ENCODE data around the gene LEF1. TPM values are rescaled to one million over a fixed set of nuclear protein-coding genes. Genes with fewer than 3 reads are reported as not detected.

Gene LEF1
- total RNA-seq, 3 donors from 2014 or later = 2.6 to 7.6 (median 7.2) TPM

- Histone ChIP-seq H3K27ac (no peak overlapping the region), H3K4me3 (no peak overlapping the region), H3K36me3 (no peaks in the 10 kb centered on the region), H3K9me3 (no peaks in the 10 kb centered on the region), H3K4me1 (no peaks in the 10 kb centered on the region), H3K27me3 (no peaks in the 10 kb centered on the region)
- TF ChIP-seq POLR2AphosphoS5 (IDR thresholded peaks at IDR 0.05) = no peak
- TF ChIP-seq CTCF (IDR thresholded peaks at IDR 0.05) = no peak
- TF ChIP-seq POLR2A (IDR thresholded peaks at IDR 0.05) = no peak
- DNase-seq (ENCODE audit: low spot score in 2 of 2) = no peak
- intact Hi-C loops (cut with DNase I; ENCODE audit: low total_unique reads) = no loop called here
Measured at GRCh38 chr4:108010167-108010566, 158.6 kb downstream of the LEF1 start.

- Histone ChIP-seq H3K4me1 (peaks cover 0 to 6% of the 10 kb centered on the region in 2 donors), H3K4me3 (no peak overlapping the region), H3K27ac (no peak overlapping the region), H3K36me3 (no peaks in the 10 kb centered on the region), H3K9me3 (no peaks in the 10 kb centered on the region), H3K27me3 (no peaks in the 10 kb centered on the region)
- DNase-seq (ENCODE audit: low spot score in 2 of 2) = no peak
- intact Hi-C loops (cut with DNase I; ENCODE audit: low total_unique reads) = no loop called here
- TF ChIP-seq CTCF (IDR thresholded peaks at IDR 0.05) (no peak), POLR2AphosphoS5 (IDR thresholded peaks at IDR 0.05) (no peak), POLR2A (IDR thresholded peaks at IDR 0.05) (no peak)
Measured at GRCh38 chr4:108008721-108009120, 160.0 kb downstream of the LEF1 start.

- no peaks in the 10 kb centered on the region for H3K36me3 ChIP-seq
- DNase-seq (ENCODE audit: low spot score in 2 of 2) = no peak
- intact Hi-C loops (cut with DNase I; ENCODE audit: low total_unique reads) = no loop called here
- no peak for TF ChIP-seq CTCF (IDR thresholded peaks at IDR 0.05)
- TF ChIP-seq POLR2A (IDR thresholded peaks at IDR 0.05) = no peak
- no peak for TF ChIP-seq POLR2AphosphoS5 (IDR thresholded peaks at IDR 0.05)
- no peaks in the 10 kb centered on the region for H3K9me3 ChIP-seq
- no peaks in the 10 kb centered on the region for H3K27me3 ChIP-seq
- H3K4me3 ChIP-seq = no peak overlapping the region
- H3K27ac ChIP-seq = no peak overlapping the region
- H3K4me1 ChIP-seq = peaks cover 0 to 6% of the 10 kb centered on the region in 2 donors
Measured at GRCh38 chr4:108007984-108008383, 160.7 kb downstream of the LEF1 start.

- no peak for TF ChIP-seq POLR2AphosphoS5 (IDR thresholded peaks at IDR 0.05)
- TF ChIP-seq POLR2A (IDR thresholded peaks at IDR 0.05) = no peak
- intact Hi-C loops (cut with DNase I; ENCODE audit: low total_unique reads) = no loop called here
- H3K9me3 ChIP-seq = no peaks in the 10 kb centered on the region
Measured at GRCh38 chr4:108006361-108006760, 162.4 kb downstream of the LEF1 start.

GRCh38 chr4:108005807-108006206 lies 162.9 kb downstream of the LEF1 start:
- no peak for DNase-seq (ENCODE audit: low spot score in 2 of 2)
- Histone ChIP-seq H3K36me3 (no peaks in the 10 kb centered on the region), H3K27me3 (no peaks in the 10 kb centered on the region), H3K4me3 (no peak overlapping the region), H3K4me1 (peaks cover 0 to 6% of the 10 kb centered on the region in 2 donors), H3K9me3 (no peaks in the 10 kb centered on the region), H3K27ac (no peak overlapping the region)
- TF ChIP-seq POLR2A (IDR thresholded peaks at IDR 0.05) = no peak
- no peak for TF ChIP-seq CTCF (IDR thresholded peaks at IDR 0.05)
- no peak for TF ChIP-seq POLR2AphosphoS5 (IDR thresholded peaks at IDR 0.05)
- intact Hi-C loops (cut with DNase I; ENCODE audit: low total_unique reads) = no loop called here

More at GRCh38 chr4:108006361-108006760, 162.4 kb downstream of the LEF1 start:
- no peaks in the 10 kb centered on the region for H3K27me3 ChIP-seq
- no peaks in the 10 kb centered on the region for H3K36me3 ChIP-seq
- DNase-seq (ENCODE audit: low spot score in 2 of 2) = no peak
- no peak overlapping the region for H3K4me3 ChIP-seq
- no peak overlapping the region for H3K27ac ChIP-seq
- peaks cover 0 to 6% of the 10 kb centered on the region in 2 donors for H3K4me1 ChIP-seq

- DNase-seq (ENCODE audit: low spot score in 2 of 2) = no peak
Measured at GRCh38 chr4:108004646-108005045, 164.1 kb downstream of the LEF1 start.

More at GRCh38 chr4:108004646-108005045, 164.1 kb downstream of the LEF1 start:
- no peak for TF ChIP-seq POLR2A (IDR thresholded peaks at IDR 0.05)
- no peak for TF ChIP-seq POLR2AphosphoS5 (IDR thresholded peaks at IDR 0.05)
- no peak for TF ChIP-seq CTCF (IDR thresholded peaks at IDR 0.05)
- Histone ChIP-seq H3K27me3 (no peaks in the 10 kb centered on the region), H3K4me1 (peaks cover 0 to 6% of the 10 kb centered on the region in 2 donors), H3K4me3 (no peak overlapping the region), H3K27ac (no peak overlapping the region), H3K36me3 (no peaks in the 10 kb centered on the region), H3K9me3 (no peaks in the 10 kb centered on the region)
- intact Hi-C loops (cut with DNase I; ENCODE audit: low total_unique reads) = no loop called here
